Hepatocyte (in vitro differentiated cells): Measurements from ENCODE around the gene TNFRSF13B. TPM values are rescaled to one million over a fixed set of nuclear protein-coding genes. Genes with fewer than 3 reads are reported as not detected.

Experiments used
- DNase-seq: peaks from one replicate; pipeline ENCODE4 v3.0.0-alpha.2; 2016; ENCODE audit warnings: low spot score
- H2AFZ ChIP-seq: fragments of 200-600 bp; sonication (generic); 2 replicates; pipeline ENCODE4 v1.6.0; 2016; ENCODE audit warnings: antibody characterized with exemption, mild to moderate bottlenecking
- H3K27ac ChIP-seq: fragments of 200-600 bp; sonication (generic); 2 replicates; pipeline ENCODE4 v1.5.1; 2016; ENCODE audit warnings: mild to moderate bottlenecking
- H3K27me3 ChIP-seq: fragments of 200-600 bp; sonication (generic); 2 replicates; pipeline ENCODE4 v1.6.1; 2016
- H3K36me3 ChIP-seq: fragments of 200-600 bp; sonication (generic); replicated peaks from 2 replicates; pipeline ENCODE4 v1.5.1; 2016; ENCODE audit warnings: low read depth; ENCODE audit not compliant: insufficient read depth
- H3K4me1 ChIP-seq: fragments of 200-600 bp; sonication (generic); 2 replicates; pipeline ENCODE4 v1.5.1; 2016; ENCODE audit warnings: mild to moderate bottlenecking, moderate library complexity; ENCODE audit not compliant: insufficient read depth
- H3K4me2 ChIP-seq: fragments of 200-600 bp; sonication (generic); 2 replicates; pipeline ENCODE4 v1.6.0; 2016
- H3K4me3 ChIP-seq: fragments of 200-600 bp; sonication (generic); 2 replicates; pipeline ENCODE4 v1.5.1; 2016; ENCODE audit warnings: mild to moderate bottlenecking
- H3K79me2 ChIP-seq: fragments of 200-600 bp; sonication (generic); 2 replicates; pipeline ENCODE4 v1.6.0; 2017; ENCODE audit warnings: mild to moderate bottlenecking
- H3K9me2 ChIP-seq: fragments of 200-600 bp; sonication (generic); replicated peaks from 2 replicates; pipeline ENCODE4 v1.6.0; 2017; ENCODE audit warnings: mild to moderate bottlenecking; ENCODE audit not compliant: insufficient read depth
- H3K9me3 ChIP-seq: fragments of 200-600 bp; sonication (generic); 2 replicates; pipeline ENCODE4 v1.5.1; 2016; ENCODE audit warnings: low read depth, mild to moderate bottlenecking
- H4K20me1 ChIP-seq: fragments of 200-600 bp; sonication (generic); 2 replicates; pipeline ENCODE4 v1.6.0; 2016; ENCODE audit warnings: mild to moderate bottlenecking; ENCODE audit not compliant: insufficient read depth, poor library complexity, severe bottlenecking
- EZH2 ChIP-seq: fragments of 200-600 bp; sonication (generic); IDR thresholded peaks from 2 replicates; pipeline ENCODE4 v1.6.1; 2016; ENCODE audit warnings: antibody characterized with exemption, mild to moderate bottlenecking, borderline replicate concordance
- EZH2phosphoT487 ChIP-seq: fragments of 200-600 bp; sonication (generic); IDR thresholded peaks from one replicate; pipeline ENCODE4 v1.6.1; 2018; ENCODE audit warnings: antibody characterized with exemption, mild to moderate bottlenecking, low read depth, moderate library complexity; ENCODE audit not compliant: unreplicated experiment, severe bottlenecking
- WGBS: methylation state at CpG from one replicate; pipeline ENCODE4 v1.1.6; 2016; ENCODE audit warnings: low lambda C conversion rate; ENCODE audit errors: missing lambda C conversion rate; 5-methylcytosine and 5-hydroxymethylcytosine counted together
- polyA plus RNA-seq: library from polyadenylated mRNA; unstranded; fragments of >200 nt; fragmentation: Nextera tagmentation; extraction: Ambion mirVana; gene quantifications from 2 replicates; pipeline ENCODE4 v1.2.1, GENCODE V29; 2016
- total RNA-seq: library from RNA; depleted of rRNA; stranded (reverse); fragments of >200 nt; gene quantifications from 2 replicates; pipeline ENCODE4 v1.2.3, GENCODE V29; 2014
- TF ChIP-seq, protein P1 (sequence below): fragments of 200-600 bp; sonication (generic); IDR thresholded peaks from 2 replicates; pipeline ENCODE4 v1.5.1; 2016; ENCODE audit warnings: antibody characterized with exemption, mild to moderate bottlenecking; ENCODE audit not compliant: poor library complexity

Gene TNFRSF13B
- total and polyA plus RNA-seq, 2 experiments from 2014 or later = not detected

- 81% methylated on average over 15 of the region's 15 CpGs for WGBS
- Histone ChIP-seq H3K4me1 (no peaks in the 10 kb centered on the region), H3K9me2 (no peaks in the 10 kb centered on the region), H3K4me3 (no peak overlapping the region), H3K36me3 (no peaks in the 10 kb centered on the region), H3K79me2 (no peaks in the 10 kb centered on the region), H2AFZ (no peak overlapping the region), H3K27me3 (no peaks in the 10 kb centered on the region), H3K4me2 (no peak overlapping the region), H3K27ac (no peak overlapping the region), H3K9me3 (no peaks in the 10 kb centered on the region), H4K20me1 (no peaks in the 10 kb centered on the region)
- DNase-seq = no peak
- TF ChIP-seq EZH2phosphoT487 (no peak), EZH2 (no peak)
- TF ChIP-seq, protein P1, sequence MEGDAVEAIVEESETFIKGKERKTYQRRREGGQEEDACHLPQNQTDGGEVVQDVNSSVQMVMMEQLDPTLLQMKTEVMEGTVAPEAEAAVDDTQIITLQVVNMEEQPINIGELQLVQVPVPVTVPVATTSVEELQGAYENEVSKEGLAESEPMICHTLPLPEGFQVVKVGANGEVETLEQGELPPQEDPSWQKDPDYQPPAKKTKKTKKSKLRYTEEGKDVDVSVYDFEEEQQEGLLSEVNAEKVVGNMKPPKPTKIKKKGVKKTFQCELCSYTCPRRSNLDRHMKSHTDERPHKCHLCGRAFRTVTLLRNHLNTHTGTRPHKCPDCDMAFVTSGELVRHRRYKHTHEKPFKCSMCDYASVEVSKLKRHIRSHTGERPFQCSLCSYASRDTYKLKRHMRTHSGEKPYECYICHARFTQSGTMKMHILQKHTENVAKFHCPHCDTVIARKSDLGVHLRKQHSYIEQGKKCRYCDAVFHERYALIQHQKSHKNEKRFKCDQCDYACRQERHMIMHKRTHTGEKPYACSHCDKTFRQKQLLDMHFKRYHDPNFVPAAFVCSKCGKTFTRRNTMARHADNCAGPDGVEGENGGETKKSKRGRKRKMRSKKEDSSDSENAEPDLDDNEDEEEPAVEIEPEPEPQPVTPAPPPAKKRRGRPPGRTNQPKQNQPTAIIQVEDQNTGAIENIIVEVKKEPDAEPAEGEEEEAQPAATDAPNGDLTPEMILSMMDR = no peak
These were observed 52.0 kb downstream of the TNFRSF13B start for GRCh38 chr17:16919663-16920627.

DNA sequence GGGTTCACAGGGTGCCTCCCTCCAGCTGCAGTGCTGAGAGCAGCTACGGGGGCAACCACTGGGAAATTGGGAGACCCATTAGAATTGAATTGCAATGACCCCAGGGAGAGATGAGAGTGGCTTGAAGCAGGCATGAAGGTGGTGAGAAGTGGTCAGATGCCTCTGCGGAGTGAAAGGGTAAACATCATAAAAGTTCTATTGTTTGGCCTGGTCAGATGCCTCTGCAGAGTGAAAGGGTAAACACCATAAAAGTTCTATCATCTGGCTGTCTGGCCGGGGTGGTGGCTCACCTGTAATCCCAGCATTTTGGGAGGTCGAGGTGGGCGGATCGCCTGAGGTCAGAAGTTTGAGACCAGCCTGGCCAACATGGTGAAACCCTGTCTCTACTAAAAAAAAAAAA lies 53.5 kb downstream of the TNFRSF13B start:
- TF ChIP-seq EZH2 (no peak), EZH2phosphoT487 (no peak)
- TF ChIP-seq, protein P1 = no peak
- no peak overlapping the region for H3K4me3 ChIP-seq
- H3K4me1 ChIP-seq = no peaks in the 10 kb centered on the region
- no peaks in the 10 kb centered on the region for H3K9me3 ChIP-seq
- H3K27ac ChIP-seq = no peak overlapping the region
- no peaks in the 10 kb centered on the region for H3K27me3 ChIP-seq
- no peak overlapping the region for H3K4me2 ChIP-seq
- no peak for DNase-seq
- H2AFZ ChIP-seq = no peak overlapping the region
- WGBS = 55% methylated on average over 6 of the region's 6 CpGs
- no peaks in the 10 kb centered on the region for H3K9me2 ChIP-seq
- no peaks in the 10 kb centered on the region for H4K20me1 ChIP-seq
- no peaks in the 10 kb centered on the region for H3K79me2 ChIP-seq
- H3K36me3 ChIP-seq = no peaks in the 10 kb centered on the region

DNA sequence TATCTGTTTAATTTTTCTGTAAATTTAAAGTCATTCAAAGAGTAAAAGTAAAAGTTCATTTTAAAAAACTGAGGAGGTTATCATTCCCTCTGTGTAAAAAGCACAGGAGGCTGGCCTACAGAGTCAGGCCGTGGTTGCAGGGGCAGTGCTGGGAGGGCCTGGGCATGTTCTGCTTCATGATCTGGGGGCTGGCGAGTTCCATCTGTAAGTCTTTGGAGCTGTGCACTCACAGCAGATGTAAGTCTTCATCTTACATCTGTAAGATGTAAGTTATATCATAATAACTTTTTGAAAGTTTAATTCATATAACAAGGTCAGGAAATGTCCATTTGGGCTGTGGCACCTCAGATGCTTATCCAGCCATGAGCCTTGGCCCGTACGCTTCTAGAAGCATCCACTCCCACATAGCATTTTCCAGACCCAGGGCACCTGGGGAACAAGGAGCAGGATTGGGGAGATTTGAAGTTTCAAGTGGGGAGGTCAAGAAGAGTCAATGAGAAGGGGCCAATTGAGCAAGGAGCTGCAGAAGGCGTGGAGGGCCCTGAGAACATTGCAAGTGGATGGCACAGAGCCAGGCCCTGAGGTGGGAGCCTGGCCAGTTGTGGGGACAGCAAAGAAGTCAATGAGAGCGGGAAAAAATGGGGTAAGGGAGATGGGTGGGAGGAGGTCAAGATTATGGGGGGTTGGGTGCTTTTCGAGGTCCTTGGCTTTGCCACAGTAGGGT lies 54.1 kb downstream of the TNFRSF13B start:
- no peak for DNase-seq
- Histone ChIP-seq H3K9me3 (no peaks in the 10 kb centered on the region), H3K36me3 (no peaks in the 10 kb centered on the region), H2AFZ (no peak overlapping the region), H3K4me2 (no peak overlapping the region), H3K4me1 (no peaks in the 10 kb centered on the region), H3K4me3 (no peak overlapping the region), H3K27me3 (no peaks in the 10 kb centered on the region), H4K20me1 (no peaks in the 10 kb centered on the region), H3K79me2 (no peaks in the 10 kb centered on the region), H3K27ac (no peak overlapping the region), H3K9me2 (no peaks in the 10 kb centered on the region)
- TF ChIP-seq EZH2phosphoT487 = no peak
- TF ChIP-seq, protein P1 = no peak
- no peak for TF ChIP-seq EZH2
- WGBS = 82% methylated on average over 7 of the region's 7 CpGs
